Measurements from ENCODE around the gene KRT79.

The KRT79 gene

DNA sequence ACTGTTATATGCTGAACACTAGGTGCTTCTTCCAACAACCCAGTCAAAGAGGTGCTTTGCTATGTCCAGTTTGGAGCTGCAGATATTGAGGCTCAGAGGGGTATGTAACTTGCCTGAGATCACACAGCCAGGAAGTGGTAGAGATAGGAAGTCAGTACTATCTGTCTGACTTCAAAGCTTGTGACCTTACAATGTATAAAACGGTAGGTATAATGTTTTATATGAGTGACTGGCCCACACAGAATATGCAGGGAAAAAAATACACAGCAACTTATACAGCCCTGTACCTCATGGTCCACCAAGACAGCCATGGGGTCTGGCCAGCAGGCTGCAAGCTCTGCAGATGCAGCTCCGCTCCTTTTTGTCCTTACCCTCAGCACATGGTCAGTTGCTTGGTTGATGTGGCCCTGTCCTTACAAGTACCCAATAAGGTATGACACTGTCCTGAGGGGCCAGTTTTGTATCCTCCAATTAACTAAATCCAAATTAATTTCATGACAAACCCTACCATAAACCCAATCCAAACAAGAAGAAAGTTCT, 16.3 kb downstream of the KRT79 start:
- no peak for DNase-seq

DNA sequence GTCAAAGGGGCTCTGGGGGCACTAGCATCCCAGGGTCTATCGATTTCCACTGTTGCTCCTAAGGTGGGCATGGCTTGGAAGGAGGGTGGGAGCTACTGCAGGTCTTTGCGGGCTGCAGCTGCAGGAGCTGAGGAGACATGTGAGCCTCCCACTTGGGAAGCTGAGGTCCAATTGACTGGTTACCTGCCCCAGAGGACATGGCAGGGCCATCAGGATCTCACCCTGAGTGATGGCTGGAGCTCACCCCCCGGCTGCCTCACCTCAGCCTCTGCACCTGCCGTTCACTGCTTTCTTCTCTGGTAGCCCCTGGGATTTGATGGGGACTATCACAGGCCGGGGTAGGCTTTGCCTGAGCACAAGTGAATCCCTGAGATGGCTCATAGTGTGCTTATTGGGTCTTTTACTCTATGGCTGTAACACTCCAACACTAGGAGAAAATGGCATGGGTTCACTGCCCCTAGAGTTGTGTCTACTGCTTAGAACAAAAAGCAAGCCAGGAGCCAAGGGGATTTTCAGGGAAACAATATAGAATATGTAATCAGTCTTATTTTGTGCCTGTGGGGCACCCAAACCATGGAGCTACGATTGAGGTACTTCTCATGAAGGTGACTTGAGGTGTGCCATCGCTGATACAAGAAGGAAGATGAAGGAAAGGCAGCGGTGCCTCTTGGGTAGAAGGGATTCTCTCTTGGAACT, 17.0 kb downstream of the KRT79 start:
- no peak for DNase-seq

DNA sequence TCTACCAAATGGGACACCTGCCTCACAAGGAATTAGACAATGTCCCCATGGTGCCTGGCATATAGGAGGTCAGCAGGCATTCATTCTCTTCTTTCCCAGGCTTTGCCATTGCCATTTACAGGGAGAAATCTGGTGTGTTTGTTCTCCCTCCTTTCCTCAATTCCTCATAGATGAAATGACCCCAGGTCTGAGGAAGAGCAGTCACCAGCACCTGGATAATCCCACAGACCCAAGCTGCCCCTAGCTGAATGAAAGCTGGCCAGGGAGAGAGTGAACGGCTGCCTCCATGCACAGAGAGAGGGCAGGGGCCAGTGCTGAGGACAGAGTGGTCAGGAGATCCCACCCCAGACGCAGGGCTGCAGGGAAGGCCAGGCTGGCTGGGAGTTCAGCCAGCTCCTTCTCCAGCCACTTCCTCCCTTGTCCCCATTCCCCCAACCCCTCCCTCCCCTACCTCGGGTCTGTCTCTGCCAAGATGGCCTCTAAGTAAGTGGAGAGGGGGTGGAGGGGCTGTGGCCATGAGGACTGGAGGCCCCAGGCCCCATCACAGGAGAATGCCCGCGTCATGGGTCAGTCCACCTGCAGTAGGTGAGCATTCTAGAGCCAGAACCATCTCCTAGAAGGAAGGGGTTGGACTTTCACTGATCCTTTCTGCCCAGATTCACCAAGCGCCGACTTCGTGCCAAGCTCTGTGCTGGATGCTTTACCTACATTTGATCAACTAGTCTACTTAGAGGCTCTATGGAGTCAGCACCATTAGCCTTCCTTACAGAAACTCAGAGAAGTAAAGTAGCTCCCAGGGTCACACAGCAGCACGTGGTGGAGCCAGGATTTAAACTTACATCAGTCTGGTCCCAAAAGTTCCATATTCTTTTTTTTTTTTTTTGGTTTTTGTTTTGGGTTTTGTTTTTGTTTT, 18.2 kb downstream of the KRT79 start:
- DNase-seq: no peak

DNA sequence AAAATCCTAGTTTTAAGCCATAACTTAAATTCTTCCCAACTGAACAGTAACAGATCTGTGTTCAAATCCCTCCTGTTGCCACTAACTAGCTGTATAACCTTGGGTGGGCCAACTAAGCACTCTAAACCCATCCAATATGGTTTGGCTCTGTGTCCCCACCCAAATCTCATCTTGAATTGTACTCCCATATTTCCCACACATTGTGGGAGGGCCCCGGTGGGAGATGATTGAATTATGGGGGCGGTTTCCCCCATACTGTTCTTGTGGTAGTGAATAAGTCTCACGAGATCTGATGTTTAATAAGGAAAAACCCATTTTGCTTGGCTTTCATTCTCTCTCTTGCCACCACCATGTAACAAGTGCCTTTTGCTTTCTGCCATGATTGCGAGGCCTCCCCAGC, 18.9 kb downstream of the KRT79 start:
- no peak for DNase-seq

DNA sequence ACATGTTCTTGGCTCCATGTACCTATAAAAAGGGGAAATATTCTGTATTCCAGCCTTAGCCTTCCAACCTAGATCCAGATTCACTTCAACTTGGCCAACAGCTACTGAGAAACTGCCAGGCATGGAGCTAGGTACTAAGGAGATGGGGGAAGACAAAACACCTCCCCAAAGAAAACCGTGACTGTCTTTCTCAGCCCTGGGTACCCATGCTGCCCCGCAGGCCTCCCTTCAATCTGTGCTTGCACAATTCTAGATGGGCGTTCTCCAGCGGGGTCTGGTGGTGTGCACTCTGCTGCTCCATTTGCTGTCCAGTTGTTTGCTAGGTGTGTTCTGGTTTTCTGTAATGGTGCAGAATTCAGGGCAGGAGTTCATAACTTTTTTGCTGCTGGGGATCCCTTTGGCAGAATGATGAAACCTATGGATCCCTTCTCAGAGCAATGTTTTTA, 19.4 kb downstream of the KRT79 start:
- DNase-seq: no peak

DNA sequence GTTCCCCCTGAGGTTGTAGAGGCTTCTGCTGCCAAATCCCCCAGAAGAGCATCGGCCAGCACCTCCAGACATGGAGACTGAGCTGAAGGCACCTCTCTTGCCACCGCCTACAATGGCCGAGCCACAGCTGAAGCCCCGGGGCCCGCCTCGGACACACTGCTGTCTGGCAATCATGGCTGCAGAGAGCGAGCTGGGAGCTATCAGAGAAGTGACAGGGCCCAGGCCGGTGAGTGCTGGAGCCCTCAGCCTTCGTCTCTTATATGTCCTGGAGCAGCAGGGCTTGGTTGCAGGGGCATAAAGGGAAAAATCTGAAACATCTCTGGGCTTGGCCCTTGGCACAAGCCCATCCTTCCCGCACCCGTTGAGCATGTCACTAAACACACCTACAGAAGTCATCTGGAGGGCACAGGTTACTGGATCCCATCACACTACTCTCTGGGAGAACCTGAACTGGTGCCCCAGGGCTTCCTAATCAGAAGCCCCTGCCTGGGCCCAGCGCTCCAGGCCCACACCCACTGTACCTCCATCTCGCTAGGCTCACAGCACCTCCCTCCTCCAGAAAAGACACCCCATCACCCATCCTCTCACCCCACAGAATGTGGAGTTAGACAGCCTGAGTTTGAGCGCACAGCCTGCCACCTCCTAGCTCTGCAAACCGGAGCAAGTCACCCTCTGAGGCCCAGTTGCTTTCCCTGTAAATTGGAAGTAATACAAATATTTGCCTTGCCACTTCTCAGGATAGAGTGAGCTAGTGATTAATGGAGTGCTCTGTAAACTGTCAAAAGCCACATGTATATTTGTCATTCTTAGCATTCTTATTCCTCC, 20.0 kb downstream of the KRT79 start, which contains the start of gene KRT4:
Gene KRT4, minus strand, starts transcription at position 232 of the 825 bp plus-strand sequence. Its CDS starts 58 bp downstream, at position 174.
- no peak for DNase-seq

DNA sequence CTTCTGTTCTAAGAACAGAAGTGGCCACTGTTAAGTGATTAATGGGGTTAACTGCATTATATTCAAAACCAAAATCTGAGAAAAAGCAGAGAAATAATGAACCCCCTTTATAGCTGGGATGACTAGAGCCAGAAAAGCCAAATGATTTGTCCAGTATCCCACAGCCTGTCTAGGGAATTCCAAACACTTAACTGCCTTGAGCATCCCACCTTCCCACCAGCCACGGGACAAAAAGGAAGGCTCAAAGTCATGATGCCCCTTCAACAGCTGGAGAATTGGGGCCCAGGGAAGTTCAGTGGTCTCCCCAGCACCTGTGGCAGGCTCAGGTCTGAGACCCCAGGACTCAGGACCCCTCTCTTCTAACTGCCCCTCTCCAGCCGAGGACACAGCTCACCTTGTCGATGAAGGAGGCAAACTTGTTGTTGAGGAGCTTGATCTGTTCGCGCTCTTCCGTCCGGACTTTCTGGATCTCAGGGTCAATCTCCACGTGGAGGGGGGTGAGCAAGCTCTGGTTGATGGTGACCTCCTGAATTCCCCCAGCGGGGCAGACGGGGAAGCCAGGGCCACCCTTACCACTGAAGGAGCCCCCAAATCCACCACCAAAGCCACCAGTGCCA, 20.8 kb downstream of the KRT79 start:
- DNase-seq: no peak

DNA sequence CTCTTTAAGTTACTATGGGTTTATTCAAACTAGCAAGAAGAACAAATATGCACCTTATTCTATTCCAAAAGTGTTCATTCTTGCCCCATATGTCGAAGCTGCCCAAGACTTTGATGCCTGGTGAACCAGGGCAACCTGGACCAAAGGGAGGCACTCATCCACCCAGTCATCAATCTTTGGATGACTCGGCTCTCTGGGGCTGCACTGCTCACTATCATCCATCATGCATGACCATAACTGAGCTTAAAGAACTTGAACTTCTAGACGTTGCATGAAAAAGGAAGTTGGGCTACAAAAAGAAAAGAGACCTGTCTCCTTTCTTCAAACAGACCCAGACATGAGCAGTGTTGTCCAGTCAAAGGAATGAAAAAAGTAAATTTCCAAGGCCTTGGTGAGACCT, 21.4 kb downstream of the KRT79 start:
- no peak for DNase-seq

DNA sequence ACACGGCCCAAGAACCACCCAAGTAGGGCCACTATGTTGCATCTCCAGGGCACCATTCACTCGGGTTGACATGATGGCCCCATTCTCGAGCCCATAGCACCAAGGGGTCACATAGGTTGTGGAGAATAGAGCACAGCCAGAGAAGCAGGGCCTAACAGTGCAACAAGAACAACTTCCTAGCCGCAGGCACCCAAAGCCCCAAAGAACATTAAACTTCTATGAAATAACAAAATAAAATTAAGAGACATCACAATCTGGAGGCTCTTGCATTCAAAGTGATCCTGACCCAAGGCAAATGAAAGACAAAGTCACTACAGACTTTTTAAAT, 22.1 kb downstream of the KRT79 start:
- no peak for DNase-seq

DNA sequence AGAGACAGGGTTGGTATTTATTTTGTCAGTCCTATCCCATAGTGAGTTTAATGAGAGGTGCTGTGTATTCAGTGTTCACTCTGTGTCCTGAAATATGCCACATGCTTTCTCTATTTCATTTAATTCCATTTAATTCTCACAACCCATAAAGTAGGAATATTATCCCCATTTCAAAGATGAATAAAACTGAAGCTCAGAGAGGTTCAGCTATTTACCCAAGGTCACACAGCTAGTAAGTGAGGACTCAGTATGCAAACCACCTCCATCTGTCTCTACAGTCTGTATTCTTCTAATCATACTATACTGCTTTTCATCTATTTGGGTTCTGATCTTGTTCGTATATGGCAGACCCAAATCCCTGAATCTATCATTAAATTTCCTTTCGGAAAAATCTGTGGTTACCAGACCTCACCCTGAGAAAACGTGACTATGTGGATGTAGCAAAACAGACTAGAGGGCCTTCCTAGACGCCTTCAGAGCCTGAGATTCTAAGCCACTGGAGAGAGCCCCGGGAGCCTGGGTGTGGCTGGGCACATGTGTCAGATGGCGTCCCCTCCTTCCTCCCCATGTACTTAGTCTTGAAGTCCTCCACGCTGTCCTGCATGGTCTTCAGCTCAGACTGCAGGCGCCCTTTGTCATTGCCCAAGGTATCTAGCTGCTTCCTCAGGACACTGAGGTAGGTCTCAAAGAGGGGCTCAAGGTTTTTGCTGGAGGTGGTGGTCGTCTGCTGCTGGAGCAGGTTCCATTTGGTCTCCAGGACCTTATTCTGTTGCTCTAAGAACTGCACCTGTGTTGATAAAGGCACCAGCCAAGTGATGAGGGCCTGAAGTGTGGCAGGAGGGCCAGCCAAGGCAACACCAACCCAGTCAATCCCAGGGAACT, 22.7 kb downstream of the KRT79 start:
- no peak for DNase-seq

DNA sequence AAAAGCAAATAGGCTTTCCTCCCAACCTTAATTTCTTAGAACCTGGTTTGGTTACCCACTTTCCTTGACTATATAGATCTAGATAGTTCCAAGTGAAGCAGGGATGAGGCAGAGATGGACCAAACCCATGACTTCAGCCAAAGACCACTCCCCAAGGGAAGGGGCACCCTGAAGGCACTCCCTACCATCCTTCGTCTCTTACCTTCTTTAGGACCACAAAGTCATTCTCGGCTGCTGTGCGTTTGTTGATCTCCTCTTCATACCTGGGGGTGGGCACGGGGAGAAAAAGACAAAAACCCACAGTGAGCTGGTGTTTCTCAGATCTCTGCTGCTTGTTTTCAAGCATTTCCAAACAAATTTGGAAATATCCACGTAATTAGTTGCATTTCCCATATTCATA, 23.6 kb downstream of the KRT79 start:
- DNase-seq: no peak

DNA sequence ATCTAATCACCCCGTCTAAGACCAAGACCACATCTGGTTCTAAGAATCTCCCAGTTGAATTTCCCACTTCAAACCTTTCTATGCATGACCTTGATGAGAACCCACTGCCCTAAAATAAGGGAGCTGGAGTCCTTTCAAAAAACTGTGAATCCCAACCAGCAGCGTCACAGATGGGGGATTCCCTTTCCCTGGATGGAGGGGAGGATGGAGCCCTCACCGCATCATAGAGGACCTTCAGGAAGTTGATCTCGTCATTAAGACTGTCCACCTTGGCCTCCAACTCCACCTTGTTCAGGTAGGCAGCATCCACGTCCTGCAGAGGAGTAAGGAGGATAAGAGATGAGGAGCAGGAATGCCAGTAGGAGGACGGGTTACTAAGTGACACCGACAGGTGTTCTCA, 24.9 kb downstream of the KRT79 start:
- no peak for DNase-seq

DNA sequence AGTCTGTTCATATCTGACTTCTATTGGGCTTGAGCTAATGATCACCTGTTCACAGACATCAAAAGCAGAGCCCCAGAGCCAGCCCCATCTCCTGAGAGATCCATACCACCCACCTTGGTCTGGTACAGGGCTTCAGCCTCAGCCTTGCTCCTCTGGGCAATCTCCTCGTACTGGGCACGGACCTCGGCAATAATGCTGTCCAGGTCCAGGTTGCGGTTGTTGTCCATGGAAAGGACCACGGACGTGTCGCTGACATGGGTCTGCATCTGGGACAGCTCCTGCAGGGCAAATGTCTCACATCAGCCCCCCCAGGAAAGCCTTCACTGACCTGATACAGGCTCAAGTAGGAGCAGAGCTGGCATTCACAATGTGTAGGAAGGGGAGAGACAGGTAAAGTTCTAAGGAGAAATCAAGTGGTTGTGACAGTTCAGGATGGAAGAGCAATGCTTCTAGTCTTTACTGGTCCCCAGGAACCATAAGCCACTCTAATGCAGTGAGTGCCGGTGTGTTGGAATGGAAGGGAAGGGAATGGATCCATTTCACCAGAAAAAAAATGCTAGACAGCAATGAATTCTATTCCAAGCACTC, 25.4 kb downstream of the KRT79 start:
- no peak for DNase-seq

DNA sequence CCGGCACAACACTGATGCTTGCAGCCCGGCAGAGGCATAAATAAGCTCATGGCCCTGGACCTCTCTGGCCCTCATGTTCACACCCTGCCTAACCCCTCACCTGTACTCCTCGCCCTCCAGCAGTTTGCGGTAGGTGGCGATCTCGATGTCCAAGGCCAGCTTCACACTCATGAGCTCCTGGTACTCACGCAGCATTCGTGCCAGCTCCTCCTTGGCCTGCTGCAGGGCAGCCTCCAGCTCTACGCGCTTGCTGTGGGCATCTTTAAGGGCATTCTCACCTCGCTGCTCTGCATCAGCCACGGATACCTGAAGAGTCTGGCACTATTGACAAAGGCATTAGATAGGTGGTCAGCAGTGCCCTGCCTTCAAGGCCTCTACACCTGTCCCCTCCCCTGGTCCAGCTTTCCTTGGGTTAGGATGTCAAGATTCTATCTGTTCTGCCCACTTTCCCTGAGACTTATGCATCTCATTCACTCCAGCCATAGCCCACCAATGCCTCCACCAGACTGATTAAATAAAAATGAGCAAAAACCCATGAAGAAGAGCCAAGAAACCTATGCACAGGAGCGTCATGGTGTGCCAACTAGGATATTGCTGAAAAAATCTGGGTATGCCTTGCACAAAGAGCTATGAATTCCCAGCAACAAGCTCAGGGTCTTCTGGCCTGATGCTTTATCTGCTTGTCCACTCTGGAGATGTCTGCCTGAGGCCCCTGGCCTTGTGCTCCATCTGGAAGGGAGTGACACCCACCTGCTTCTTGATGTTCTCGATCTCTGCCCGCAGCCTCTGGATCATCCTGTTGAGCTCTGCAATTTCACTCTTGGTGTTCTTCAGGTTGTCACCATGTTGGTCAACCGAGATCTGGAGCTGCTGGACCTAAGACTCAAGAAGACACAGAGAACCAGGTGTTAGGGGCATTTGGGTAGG, 26.3 kb downstream of the KRT79 start:
- no peak for DNase-seq

DNA sequence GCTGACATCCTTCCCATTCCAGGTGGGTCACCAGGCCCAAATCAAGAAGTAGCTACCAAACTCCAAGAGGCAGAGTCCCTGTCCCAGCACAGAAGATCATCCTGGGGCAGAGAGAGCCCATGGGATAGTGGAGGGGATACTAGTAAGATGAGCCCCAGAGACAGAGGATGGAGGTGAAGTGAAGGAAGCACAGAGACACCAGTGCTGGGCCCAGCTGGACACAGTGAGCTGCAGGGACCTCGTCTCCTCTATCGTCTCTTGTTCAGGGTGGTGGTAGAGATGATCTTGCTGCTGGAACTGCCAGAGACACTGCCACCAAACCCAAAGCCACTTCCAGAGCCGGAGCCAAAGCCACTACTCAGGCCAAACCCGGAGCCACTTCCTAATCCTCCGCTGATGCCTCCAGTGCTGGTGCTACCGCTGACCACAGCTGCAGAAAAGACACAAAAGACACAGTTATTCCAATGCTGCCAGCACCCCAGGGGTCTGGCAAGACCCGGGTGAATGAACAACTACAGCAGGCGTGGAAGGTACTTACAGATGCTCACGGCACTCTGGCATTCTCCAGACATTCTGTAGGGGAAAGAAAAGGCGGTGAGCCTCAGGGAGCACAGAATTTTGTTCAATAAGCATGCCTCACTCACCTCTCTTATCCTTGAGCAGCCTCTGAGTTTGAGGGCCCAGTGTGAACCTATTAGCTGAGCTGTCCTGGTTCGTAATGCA, 27.1 kb downstream of the KRT79 start:
- DNase-seq: no peak

DNA sequence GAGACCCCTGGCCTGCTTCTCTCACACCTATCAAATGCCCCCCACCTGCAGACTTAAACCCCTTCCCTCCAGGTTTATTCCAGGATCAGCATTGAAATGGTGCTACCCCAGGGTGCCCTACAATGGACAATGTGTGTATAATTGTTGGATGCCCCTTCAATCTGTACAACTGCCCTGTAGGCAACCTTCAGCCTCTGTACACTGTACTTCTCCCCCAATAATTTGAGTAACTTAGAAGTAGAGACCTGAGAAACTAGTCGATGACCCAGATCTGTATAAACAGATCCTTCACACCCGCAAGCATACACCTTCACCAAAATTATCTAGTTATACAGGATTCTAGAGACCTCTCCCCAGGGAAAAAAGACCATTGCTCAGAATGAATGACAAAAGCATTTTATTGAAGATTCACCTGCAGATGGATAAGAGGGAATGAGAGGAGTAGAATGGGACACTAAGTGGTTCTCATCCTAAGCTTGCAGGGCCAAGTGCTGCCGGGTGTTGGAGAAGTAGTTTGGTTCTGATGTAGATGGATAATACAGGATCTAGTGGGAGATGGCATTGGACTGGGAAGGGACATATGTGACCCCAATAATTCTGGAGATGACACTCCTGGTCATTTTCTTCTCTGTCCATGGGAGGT, 27.8 kb downstream of the KRT79 start:
- DNase-seq: no peak

DNA sequence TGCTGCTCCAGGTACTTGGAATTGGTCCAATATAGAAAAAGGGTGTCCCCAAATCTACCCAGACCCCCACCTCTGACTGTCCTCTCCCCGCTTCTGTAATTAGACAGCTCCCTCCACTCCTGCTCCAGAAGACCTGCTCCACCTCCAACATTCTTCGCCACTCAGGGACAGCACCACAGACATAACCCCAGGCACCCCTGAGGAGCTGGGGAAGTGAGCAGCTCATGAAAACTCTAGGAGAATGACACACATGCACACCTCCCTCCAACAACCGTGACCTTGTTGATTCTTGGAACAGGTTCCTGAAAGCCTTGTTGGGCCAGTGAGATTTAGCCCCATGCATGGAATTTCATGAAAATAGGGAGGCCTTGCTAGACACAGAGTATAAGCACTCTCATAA, 28.4 kb downstream of the KRT79 start:
- DNase-seq: no peak

DNA sequence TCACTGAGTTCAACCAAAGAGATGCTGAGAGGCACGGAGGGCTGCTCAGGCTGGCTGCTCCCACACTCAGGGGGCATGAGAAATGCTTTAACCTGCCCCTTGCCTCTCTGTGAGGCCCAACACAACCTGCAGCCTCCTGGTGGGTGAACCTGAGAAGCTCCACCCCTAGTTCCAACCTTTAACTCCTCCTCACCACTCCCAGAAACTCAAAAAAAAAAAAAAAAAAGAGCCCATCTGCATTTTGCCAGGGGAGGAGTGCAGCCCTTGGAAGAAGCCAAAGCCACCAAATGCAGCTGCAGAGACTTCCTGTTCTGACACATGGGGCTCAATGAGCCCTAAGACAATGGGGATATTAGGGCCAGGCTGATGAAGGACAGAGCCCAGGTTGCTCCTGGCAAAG, 29.1 kb downstream of the KRT79 start:
- DNase-seq: no peak

DNA sequence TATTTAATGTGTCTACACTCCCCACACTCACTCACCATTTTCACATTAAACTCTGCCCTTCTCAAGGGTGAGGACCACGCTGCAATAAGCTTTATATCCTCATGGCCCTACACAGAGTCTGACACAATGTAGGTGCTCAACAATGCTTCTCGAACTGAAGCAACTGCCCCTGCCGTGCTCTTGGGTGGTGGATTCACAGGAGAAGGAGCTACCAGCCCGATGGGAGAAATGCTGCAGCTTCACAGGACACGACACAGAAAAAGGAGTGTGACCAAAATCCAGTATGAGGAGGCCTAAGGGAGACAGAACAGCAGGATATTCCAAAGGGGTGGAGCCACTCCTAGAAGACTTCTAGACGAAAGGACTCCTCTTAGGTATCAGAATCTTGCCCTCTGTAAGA, 31.7 kb downstream of the KRT79 start:
- no peak for DNase-seq
